Activated naive CD8-positive, alpha-beta T cell treated with anti-CD3 and anti-CD28 coated beads, Interleukin-2, amount 10 ng/mL, durations not matched to agents 7 days and 5 days (primary cell): ENCODE results near the gene MYO7A. TPM values are rescaled to one million over a fixed set of nuclear protein-coding genes. Genes with fewer than 3 reads are reported as not detected.

Experiments used
- ATAC-seq: fragments of 150-1000 bp; cut with Tn5 transposase; one replicate; pipeline ENCODE4 v1.10.0; 2021; ENCODE audit warnings: low read depth, moderate library complexity
- POLR2A ChIA-PET: fragments of 350-600 bp; sonication (Branson Sonifier 250); formaldehyde crosslinking; loops from one replicate; lab custom pipeline; 2021; ENCODE audit warnings: antibody characterized with exemption; lab: Charles Lee
- DNase-seq: peaks from one replicate; pipeline ENCODE4 v3.0.0; 2021
- H3K27ac Mint-ChIP-seq: one replicate; pipeline ENCODE4 v1.8.0; 2022; ENCODE audit warnings: mild to moderate bottlenecking, mixed read lengths
- H3K27me3 Mint-ChIP-seq: one replicate; pipeline ENCODE4 v1.8.0; 2022; ENCODE audit warnings: mild to moderate bottlenecking, moderate library complexity, mixed read lengths
- H3K36me3 Mint-ChIP-seq: one replicate; pipeline ENCODE4 v1.8.0; 2021; ENCODE audit warnings: mild to moderate bottlenecking, mixed read lengths
- H3K4me1 Mint-ChIP-seq: one replicate; pipeline ENCODE4 v1.8.0; 2021; ENCODE audit warnings: mixed read lengths
- H3K4me3 Mint-ChIP-seq: one replicate; pipeline ENCODE4 v1.8.0; 2022; ENCODE audit warnings: mild to moderate bottlenecking, moderate library complexity, mixed read lengths
- H3K9me3 Mint-ChIP-seq: one replicate; pipeline ENCODE4 v1.8.0; 2021; ENCODE audit warnings: mixed read lengths
- total RNA-seq, 2 experiments: library from RNA; stranded (reverse); gene quantifications; one replicate each; pipeline ENCODE4 v1.2.3, GENCODE V29; 2021

MYO7A gene
- total RNA-seq, 2 experiments from 2014 or later, result 0.22 to 0.37 TPM

DNA sequence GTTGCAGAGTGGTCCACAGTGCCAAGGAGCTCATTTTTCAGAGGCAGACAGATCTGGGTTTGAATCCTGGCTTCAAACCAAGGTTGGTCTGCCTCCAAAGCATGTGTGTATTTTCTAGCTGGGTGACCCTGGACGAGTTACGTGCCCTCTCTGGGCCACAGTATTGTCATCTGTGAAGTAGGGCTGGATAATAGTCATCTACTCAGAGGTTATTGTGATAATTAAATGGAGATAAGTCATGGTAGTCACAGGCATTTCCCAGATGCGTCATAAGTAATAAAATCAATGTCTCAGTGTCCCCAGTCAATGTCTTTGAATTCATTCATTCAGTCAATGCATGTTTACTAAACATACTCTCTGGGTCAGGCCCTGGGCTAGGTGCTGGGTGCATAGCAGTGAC lies 16.8 kb upstream of the MYO7A start:
- Mint-ChIP-seq H3K4me1 (peaks cover 3% of the 10 kb centered on the region), H3K27ac (no peak overlapping the region), H3K4me3 (no peak overlapping the region), H3K27me3 (peaks cover 2% of the 10 kb centered on the region), H3K36me3 (no peaks in the 10 kb centered on the region), H3K9me3 (no peaks in the 10 kb centered on the region)
- DNase-seq (no peak), ATAC-seq (no peak)
- POLR2A ChIA-PET, result no interaction called here

DNA sequence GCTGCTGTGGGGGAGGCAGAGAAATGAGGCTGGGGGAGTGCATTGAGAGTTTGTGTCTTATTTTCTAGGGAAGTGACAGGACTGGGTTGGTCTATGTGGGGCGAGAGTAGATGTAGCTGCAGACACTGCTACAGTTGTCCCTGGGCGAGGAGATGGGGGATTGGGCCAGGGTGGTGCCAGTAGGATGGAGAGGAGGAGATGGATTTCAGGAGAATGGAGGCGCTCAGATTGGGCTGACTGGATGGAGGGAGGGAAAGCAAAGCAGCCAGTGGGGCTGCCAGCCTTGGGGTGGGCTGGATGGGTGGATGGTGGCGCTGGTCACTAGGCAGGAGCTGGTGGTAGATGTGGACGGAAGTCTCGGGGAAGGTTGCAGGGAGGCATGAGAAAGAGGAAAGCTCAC lies 16.1 kb upstream of the MYO7A start:
- ATAC-seq (no peak), DNase-seq (no peak)
- H3K36me3 Mint-ChIP-seq, result no peaks in the 10 kb centered on the region
- H3K9me3 Mint-ChIP-seq, result no peaks in the 10 kb centered on the region
- POLR2A ChIA-PET, result no interaction called here
- H3K4me1 Mint-ChIP-seq, result peaks cover 6% of the 10 kb centered on the region
- H3K4me3 Mint-ChIP-seq, result no peak overlapping the region
- no peak overlapping the region for H3K27ac Mint-ChIP-seq
- peaks cover 2% of the 10 kb centered on the region for H3K27me3 Mint-ChIP-seq

DNA sequence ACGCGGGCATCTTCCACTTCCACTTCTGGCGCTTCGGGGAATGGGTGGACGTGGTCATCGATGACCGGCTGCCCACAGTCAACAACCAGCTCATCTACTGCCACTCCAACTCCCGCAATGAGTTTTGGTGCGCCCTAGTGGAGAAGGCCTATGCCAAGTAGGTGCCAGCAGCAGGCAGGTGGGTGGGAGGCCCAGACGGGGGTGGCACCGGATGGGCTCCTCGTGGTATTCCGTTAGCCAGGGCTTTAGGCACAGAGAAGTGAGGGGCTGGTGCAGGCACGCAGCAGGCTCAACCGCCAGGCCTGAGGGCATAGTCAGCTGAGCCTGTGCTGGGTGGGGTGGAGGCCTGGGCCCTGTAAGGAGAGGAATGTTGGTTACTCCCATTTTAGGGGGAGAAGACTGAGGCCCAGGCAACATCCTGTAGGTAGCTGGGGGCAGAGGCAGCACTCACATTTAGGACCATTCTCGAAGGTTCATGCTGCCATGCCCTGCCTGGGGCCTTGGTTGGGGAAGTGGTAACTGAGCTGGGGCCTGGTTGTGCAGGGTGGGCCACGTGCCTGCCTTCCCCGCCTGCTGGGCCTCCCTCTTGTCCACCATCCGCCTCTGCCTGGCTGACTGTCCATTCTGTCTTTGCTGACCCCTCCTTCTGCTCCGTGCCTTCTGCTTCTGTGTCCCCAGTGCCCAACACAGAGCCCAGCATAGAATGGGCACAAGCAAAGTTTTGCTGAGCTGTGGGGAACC lies 15.2 kb upstream of the MYO7A start:
- Mint-ChIP-seq H3K27ac (no peak overlapping the region), H3K27me3 (peaks cover 2% of the 10 kb centered on the region), H3K36me3 (no peaks in the 10 kb centered on the region), H3K4me1 (peaks cover 6% of the 10 kb centered on the region), H3K4me3 (no peak overlapping the region), H3K9me3 (no peaks in the 10 kb centered on the region)
- DNase-seq (no peak), ATAC-seq (no peak)
- POLR2A ChIA-PET, result no interaction called here

DNA sequence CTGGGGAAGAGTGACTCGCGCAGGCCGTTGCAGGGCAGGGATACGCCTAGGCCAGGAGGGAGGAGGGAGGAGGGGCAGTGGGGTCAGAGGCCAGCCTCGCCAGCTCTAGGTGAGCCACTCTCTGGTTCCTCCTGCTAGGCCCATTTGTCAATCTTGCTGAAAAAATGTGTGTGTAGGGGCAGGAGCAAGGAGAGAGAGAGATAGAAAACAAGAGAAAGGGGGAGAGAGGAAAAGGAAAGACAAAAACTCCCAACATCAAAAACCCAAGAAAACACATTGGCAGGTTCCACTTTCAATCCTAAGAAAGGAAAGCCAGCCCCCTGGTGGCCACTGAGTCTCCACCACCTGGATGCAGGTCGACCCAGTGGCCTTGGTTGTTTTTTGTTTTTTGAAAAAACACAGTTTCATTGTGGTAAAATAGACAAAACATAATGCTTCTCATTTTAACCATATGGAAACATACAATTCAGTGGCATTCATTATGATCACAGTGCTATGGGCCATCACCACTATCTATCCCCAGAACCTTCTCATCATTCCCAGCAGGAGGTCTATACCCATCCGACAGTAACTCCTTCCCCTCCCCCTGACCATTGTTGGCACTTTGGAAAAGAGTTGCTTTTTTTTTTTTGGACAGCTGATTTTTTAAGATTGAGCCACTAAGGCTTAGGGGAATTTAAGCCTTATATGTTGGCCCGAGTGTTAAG lies 14.5 kb upstream of the MYO7A start:
- Mint-ChIP-seq H3K27me3 (no peaks in the 10 kb centered on the region), H3K4me1 (peaks cover 6% of the 10 kb centered on the region), H3K36me3 (no peaks in the 10 kb centered on the region), H3K4me3 (no peak overlapping the region), H3K9me3 (no peaks in the 10 kb centered on the region), H3K27ac (no peak overlapping the region)
- no peak for ATAC-seq
- POLR2A ChIA-PET, result interaction anchor here (0.6 kb wide), 1 partner anchor 49 kb away, joined by 3 read pairs; no protein-coding TSS in a partner anchor
- DNase-seq, result no peak

DNA sequence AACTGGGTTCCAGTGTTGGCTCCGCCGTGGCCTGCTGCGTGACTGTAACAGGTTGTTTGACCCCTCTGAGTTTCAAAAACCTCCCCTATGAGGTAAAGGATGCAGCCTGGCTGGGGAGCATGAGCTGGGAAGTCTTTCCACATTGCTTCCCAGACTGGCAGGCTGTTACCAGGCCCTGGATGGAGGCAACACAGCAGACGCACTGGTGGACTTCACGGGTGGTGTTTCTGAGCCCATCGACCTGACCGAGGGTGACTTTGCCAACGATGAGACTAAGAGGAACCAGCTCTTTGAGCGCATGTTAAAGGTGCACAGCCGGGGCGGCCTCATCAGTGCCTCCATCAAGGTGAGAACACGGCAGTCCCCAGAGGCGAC lies 14.0 kb upstream of the MYO7A start:
- Mint-ChIP-seq H3K4me1 (peaks cover 6% of the 10 kb centered on the region), H3K9me3 (no peaks in the 10 kb centered on the region), H3K27me3 (no peaks in the 10 kb centered on the region), H3K4me3 (no peak overlapping the region), H3K27ac (no peak overlapping the region), H3K36me3 (no peaks in the 10 kb centered on the region)
- ATAC-seq (no peak), DNase-seq (no peak)
- POLR2A ChIA-PET, result interaction anchor here (0.6 kb wide), 1 partner anchor 49 kb away, joined by 3 read pairs; no protein-coding TSS in a partner anchor

DNA sequence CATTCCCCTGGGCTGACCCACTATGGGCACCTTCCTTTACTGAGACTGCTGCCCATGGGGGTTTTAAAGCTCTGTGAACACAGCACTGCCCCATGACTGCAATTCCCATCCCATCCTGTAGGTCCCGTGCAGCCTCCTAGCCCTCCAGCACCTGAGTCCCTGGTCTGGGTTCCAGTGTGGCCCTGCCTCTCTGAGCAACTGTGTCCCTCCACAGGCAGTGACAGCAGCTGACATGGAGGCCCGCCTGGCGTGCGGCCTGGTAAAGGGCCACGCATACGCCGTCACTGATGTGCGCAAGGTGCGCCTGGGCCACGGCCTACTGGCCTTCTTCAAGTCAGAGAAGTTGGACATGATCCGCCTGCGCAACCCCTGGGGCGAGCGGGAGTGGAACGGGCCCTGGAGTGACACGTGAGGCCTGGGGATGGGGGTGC lies 12.8 kb upstream of the MYO7A start:
- Mint-ChIP-seq H3K36me3 (no peaks in the 10 kb centered on the region), H3K4me3 (no peak overlapping the region), H3K4me1 (peaks cover 6% of the 10 kb centered on the region), H3K9me3 (no peaks in the 10 kb centered on the region), H3K27me3 (no peaks in the 10 kb centered on the region), H3K27ac (no peak overlapping the region)
- POLR2A ChIA-PET, result no interaction called here
- no peak for DNase-seq
- ATAC-seq, result no peak

DNA sequence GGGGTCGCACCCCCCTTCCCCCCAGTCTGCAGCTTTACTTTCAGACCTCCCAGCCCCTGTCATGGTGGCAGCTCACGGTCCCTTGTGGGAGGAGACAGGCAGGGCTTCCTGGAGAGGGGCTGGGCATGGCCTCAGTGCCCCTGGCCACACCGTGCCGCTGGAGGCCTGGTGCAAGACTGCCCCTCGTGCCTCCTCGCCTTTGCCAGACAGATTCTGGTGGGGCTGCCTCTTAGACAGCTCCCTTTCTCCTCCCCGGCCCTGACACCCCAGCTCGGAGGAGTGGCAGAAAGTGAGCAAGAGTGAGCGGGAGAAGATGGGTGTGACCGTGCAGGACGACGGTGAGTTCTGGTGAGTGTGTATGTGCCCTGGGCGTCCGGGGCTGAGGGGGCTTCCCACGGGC lies 12.1 kb upstream of the MYO7A start:
- peaks cover 7% of the 10 kb centered on the region for H3K4me1 Mint-ChIP-seq
- H3K4me3 Mint-ChIP-seq, result no peak overlapping the region
- no peaks in the 10 kb centered on the region for H3K27me3 Mint-ChIP-seq
- POLR2A ChIA-PET, result no interaction called here
- ATAC-seq (no peak), DNase-seq (no peak)
- H3K27ac Mint-ChIP-seq, result no peak overlapping the region
- H3K9me3 Mint-ChIP-seq, result no peaks in the 10 kb centered on the region
- no peaks in the 10 kb centered on the region for H3K36me3 Mint-ChIP-seq

DNA sequence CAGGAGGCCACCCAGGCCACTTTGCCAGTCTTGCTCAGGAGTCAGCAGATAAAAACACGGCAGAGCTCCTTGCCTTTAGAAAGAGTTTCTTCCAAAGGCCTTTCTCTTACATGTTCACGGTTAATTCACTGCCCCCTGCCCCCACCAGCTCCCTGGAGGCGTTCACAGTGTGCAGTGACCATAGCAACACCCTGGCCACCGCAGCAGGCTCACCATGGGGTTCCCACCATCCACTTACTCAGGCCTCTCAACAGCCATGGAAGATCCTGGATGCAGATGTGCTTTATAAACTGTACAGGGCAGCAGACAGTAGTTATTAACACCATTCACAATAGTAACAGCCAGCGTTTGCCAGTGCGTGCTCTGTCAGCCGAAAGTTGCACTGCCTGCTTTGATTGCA lies 10.6 kb upstream of the MYO7A start:
- Mint-ChIP-seq H3K36me3 (no peaks in the 10 kb centered on the region), H3K27ac (no peak overlapping the region), H3K4me3 (no peak overlapping the region), H3K27me3 (no peaks in the 10 kb centered on the region), H3K4me1 (peaks cover 8% of the 10 kb centered on the region), H3K9me3 (no peaks in the 10 kb centered on the region)
- POLR2A ChIA-PET, result no interaction called here
- ATAC-seq, result no peak
- DNase-seq, result no peak

DNA sequence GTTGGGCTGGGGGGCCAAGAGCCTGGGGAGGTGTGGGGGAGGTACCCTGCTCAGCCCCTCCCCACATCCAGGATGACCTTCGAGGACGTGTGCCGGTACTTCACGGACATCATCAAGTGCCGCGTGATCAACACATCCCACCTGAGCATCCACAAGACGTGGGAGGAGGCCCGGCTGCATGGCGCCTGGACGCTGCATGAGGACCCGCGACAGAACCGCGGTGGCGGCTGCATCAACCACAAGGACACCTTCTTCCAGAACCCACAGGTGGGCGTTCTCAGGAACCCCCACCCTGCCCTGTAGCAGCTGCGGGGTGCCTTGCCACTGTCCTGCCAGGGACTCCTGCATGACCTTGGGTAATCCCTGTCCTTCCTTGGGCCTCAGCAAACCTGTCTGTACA lies 10.0 kb upstream of the MYO7A start:
- H3K4me1 Mint-ChIP-seq, result peaks cover 8% of the 10 kb centered on the region
- H3K27ac Mint-ChIP-seq, result no peak overlapping the region
- H3K36me3 Mint-ChIP-seq, result no peaks in the 10 kb centered on the region
- H3K4me3 Mint-ChIP-seq, result no peak overlapping the region
- DNase-seq, result no peak
- no peak for ATAC-seq
- H3K9me3 Mint-ChIP-seq, result no peaks in the 10 kb centered on the region
- POLR2A ChIA-PET, result no interaction called here
- no peaks in the 10 kb centered on the region for H3K27me3 Mint-ChIP-seq

DNA sequence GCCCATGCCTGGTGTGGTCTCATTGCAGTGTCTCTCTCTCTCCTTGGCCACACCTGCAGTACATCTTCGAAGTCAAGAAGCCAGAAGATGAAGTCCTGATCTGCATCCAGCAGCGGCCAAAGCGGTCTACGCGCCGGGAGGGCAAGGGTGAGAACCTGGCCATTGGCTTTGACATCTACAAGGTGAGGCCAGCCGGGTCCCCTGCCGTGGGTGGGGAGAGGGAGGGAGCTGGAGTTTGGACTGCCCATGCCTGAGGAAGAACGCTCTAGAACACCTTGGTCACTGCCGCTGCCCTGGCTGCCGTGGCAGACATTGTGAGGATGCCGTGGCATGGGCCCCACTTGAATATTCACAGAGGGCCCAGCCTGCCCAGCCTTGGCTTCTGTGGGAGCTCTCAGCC lies 9.1 kb upstream of the MYO7A start:
- ATAC-seq (no peak), DNase-seq (no peak)
- peaks cover 5% of the 10 kb centered on the region for H3K4me1 Mint-ChIP-seq

DNA sequence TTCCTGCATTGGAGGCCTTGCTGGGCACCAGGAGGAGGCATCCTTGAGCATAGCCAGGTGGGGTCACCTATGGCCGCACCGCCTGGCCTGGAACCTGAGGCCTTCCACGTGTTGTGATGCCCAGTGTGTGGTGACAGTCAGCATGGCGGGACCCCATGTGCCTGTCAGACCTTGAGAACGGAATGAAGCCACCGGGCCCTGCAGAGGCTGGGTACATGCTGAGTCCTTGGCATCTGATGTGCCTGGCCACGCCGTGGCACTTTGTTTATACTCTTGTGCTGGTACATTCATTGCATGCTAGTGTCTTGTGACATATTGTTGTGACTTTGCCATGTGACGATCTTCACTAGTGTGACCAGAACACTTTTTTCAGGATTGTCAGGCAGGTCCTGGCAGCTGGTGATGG lies 8.5 kb upstream of the MYO7A start:
- DNase-seq, result no peak
- H3K9me3 Mint-ChIP-seq, result no peaks in the 10 kb centered on the region

More for the DNA sequence above, 9.1 kb upstream of the MYO7A start:
- Mint-ChIP-seq H3K4me3 (no peak overlapping the region), H3K9me3 (no peaks in the 10 kb centered on the region), H3K27ac (no peak overlapping the region), H3K36me3 (no peaks in the 10 kb centered on the region), H3K27me3 (no peaks in the 10 kb centered on the region)
- POLR2A ChIA-PET, result no interaction called here

DNA sequence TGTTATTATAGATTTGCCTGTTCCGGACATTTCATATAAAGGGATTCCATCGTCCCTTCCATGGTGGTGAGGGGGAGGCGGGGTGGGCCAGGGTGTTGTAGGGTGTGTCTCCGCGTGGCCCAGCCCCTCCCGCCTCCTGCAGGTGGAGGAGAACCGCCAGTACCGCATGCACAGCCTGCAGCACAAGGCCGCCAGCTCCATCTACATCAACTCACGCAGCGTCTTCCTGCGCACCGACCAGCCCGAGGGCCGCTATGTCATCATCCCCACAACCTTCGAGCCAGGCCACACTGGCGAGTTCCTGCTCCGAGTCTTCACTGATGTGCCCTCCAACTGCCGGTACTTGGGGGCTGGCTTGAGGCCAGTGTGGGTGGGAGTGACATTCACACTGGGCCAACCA lies 7.5 kb upstream of the MYO7A start:
- Mint-ChIP-seq H3K4me1 (peaks cover 5% of the 10 kb centered on the region), H3K27ac (no peak overlapping the region), H3K27me3 (no peaks in the 10 kb centered on the region), H3K36me3 (no peaks in the 10 kb centered on the region), H3K9me3 (no peaks in the 10 kb centered on the region), H3K4me3 (no peak overlapping the region)
- ATAC-seq, result no peak
- no peak for DNase-seq
- POLR2A ChIA-PET, result no interaction called here

More for the DNA sequence above, 8.5 kb upstream of the MYO7A start:
- Mint-ChIP-seq H3K4me1 (peaks cover 5% of the 10 kb centered on the region), H3K27me3 (no peaks in the 10 kb centered on the region), H3K36me3 (no peaks in the 10 kb centered on the region), H3K4me3 (no peak overlapping the region), H3K27ac (no peak overlapping the region)
- ATAC-seq, result no peak
- POLR2A ChIA-PET, result no interaction called here

DNA sequence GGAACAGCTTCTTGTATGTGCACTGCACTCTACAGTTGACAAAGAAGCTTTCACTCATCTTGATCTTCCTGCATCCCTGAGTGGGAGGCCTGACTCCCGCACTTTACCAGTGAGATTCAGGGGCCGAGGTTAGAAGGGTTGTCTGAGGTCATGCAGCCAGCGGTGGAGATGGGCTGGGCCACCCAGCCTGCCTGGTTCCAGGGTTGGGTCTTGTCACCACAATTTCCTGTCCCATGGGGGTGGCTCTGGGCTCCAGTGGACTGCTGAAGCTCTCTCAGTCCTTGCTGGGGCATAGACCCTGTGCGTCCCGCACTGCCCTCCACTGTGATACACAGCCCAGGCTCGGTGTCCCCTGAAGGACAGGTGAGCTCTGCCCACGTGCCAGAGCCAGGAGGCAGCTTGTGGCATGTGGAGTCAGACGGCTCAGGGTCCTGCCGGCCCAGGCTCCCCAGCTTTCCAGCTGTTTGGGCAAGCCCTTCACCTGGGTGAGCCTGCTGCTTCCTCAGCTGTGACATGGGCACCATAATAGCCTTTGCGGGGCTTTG lies 6.9 kb upstream of the MYO7A start:
- H3K4me3 Mint-ChIP-seq, result no peak overlapping the region

More for the DNA sequence above, 6.9 kb upstream of the MYO7A start:
- no peaks in the 10 kb centered on the region for H3K36me3 Mint-ChIP-seq
- H3K4me1 Mint-ChIP-seq, result peaks cover 5% of the 10 kb centered on the region
- no peak overlapping the region for H3K27ac Mint-ChIP-seq
- H3K27me3 Mint-ChIP-seq, result no peaks in the 10 kb centered on the region
- POLR2A ChIA-PET, result interaction anchor here (0.6 kb wide), 1 partner anchor 74 kb away, joined by 3 read pairs; no protein-coding TSS in a partner anchor
- no peaks in the 10 kb centered on the region for H3K9me3 Mint-ChIP-seq
- ATAC-seq, result no peak
- no peak for DNase-seq
